GM23338 (cell line): ENCODE results near the gene UNC5B. TPM values are rescaled to one million over a fixed set of nuclear protein-coding genes. Genes with fewer than 3 reads are reported as not detected.

ENCODE experiments used
- ATAC-seq: fragments of 200-7000 bp; cut with Tn5 transposase; 3 replicates; pipeline ENCODE4 v1.9.1; 2020
- DNase-seq: peaks from one replicate; pipeline ENCODE4 v3.0.0-alpha.2; 2015; ENCODE audit warnings: low spot score
- H2AFZ ChIP-seq: fragments of 200-600 bp; sonication (generic); 2 replicates; pipeline ENCODE4 v1.8.0; 2016; ENCODE audit warnings: antibody characterized with exemption, mild to moderate bottlenecking, moderate library complexity
- H3F3A ChIP-seq: fragments of 200-600 bp; sonication (generic); replicated peaks from 2 replicates; pipeline ENCODE4 v1.8.0; 2017; ENCODE audit warnings: antibody characterized with exemption, mixed run types, low read depth
- H3K27ac ChIP-seq: fragments of 200-600 bp; sonication (generic); 2 replicates; pipeline ENCODE4 v1.6.1; 2016; ENCODE audit warnings: low read depth
- H3K27me3 ChIP-seq: fragments of 200-600 bp; sonication (generic); 2 replicates; pipeline ENCODE4 v1.8.0; 2016; ENCODE audit warnings: mild to moderate bottlenecking, mixed run types, moderate library complexity; ENCODE audit not compliant: insufficient read depth
- H3K36me3 ChIP-seq: fragments of 200-600 bp; sonication (generic); 2 replicates; pipeline ENCODE4 v1.8.0; 2016; ENCODE audit warnings: mild to moderate bottlenecking; ENCODE audit not compliant: insufficient read depth
- H3K4me1 ChIP-seq: fragments of 200-600 bp; sonication (generic); 2 replicates; pipeline ENCODE4 v1.8.0; 2016; ENCODE audit warnings: mild to moderate bottlenecking, moderate library complexity; ENCODE audit not compliant: insufficient read depth
- H3K4me2 ChIP-seq: fragments of 200-600 bp; sonication (generic); 2 replicates; pipeline ENCODE4 v1.7.1; 2017; ENCODE audit warnings: mixed run types
- H3K4me3 ChIP-seq: fragments of 200-600 bp; sonication (generic); 2 replicates; pipeline ENCODE4 v1.6.1; 2016; ENCODE audit warnings: mixed run types
- H3K79me2 ChIP-seq: fragments of 200-600 bp; sonication (generic); replicated peaks from 2 replicates; pipeline ENCODE4 v1.8.0; 2017; ENCODE audit warnings: mild to moderate bottlenecking; ENCODE audit not compliant: insufficient read depth
- H3K9me2 ChIP-seq: fragments of 200-600 bp; sonication (generic); 2 replicates; pipeline ENCODE4 v1.8.0; 2017; ENCODE audit not compliant: insufficient read depth
- H4K20me1 ChIP-seq: fragments of 200-600 bp; sonication (generic); replicated peaks from 2 replicates; pipeline ENCODE4 v1.8.0; 2017; ENCODE audit warnings: mild to moderate bottlenecking; ENCODE audit not compliant: insufficient read depth
- H3K27ac Mint-ChIP-seq: 2 replicates; pipeline ENCODE4 v1.8.0; 2020; ENCODE audit warnings: inconsistent platforms, mild to moderate bottlenecking, moderate library complexity, mixed read lengths
- H3K27me3 Mint-ChIP-seq: 3 replicates; pipeline ENCODE4 v1.8.0; 2022; ENCODE audit warnings: low read depth, mild to moderate bottlenecking, moderate library complexity, mixed read lengths, inconsistent platforms; ENCODE audit not compliant: insufficient read depth, poor library complexity
- H3K36me3 Mint-ChIP-seq: 3 replicates; pipeline ENCODE4 v1.8.0; 2021; ENCODE audit warnings: low read depth, mild to moderate bottlenecking, inconsistent platforms, moderate library complexity, mixed read lengths
- H3K4me1 Mint-ChIP-seq: 3 replicates; pipeline ENCODE4 v1.8.0; 2020; ENCODE audit warnings: mild to moderate bottlenecking, inconsistent platforms, mixed read lengths
- H3K4me3 Mint-ChIP-seq: 3 replicates; pipeline ENCODE4 v1.8.0; 2021; ENCODE audit warnings: moderate library complexity, mild to moderate bottlenecking, inconsistent platforms, mixed read lengths
- H3K9me3 Mint-ChIP-seq: 3 replicates; pipeline ENCODE4 v1.8.0; 2020; ENCODE audit warnings: moderate library complexity, mild to moderate bottlenecking, inconsistent platforms, mixed read lengths
- CREB1 ChIP-seq: fragments of 250-450 bp; sonication (Bioruptor Pico); IDR thresholded peaks from 2 replicates; pipeline ENCODE4 v1.5.0; 2020; ENCODE audit warnings: low read depth, mild to moderate bottlenecking, moderate library complexity
- CTCF ChIP-seq, 2 experiments: fragments of 200-600 bp in 1 of 2; sonication (generic) in 1 of 2; conservative IDR thresholded peaks; 2 replicates each; pipeline versions ENCODE4 v1.5.1 to v1.6.1; 2016 to 2017; ENCODE audit warnings: antibody characterized with exemption in 2 of 2, low read depth in 2 of 2, mild to moderate bottlenecking in 2 of 2, moderate library complexity in 1 of 2
- ETS1 ChIP-seq: IDR thresholded peaks from 2 replicates; pipeline ENCODE4 v1.6.1; 2016; ENCODE audit warnings: antibody characterized with exemption
- EZH2 ChIP-seq: fragments of 200-600 bp; sonication (generic); IDR thresholded peaks from one replicate; pipeline ENCODE4 v1.8.0; 2017; ENCODE audit warnings: antibody characterized with exemption, mild to moderate bottlenecking, low read depth; ENCODE audit not compliant: unreplicated experiment
- EZH2phosphoT487 ChIP-seq: fragments of 200-600 bp; sonication (generic); IDR thresholded peaks from one replicate; pipeline ENCODE4 v1.8.1; 2018; ENCODE audit warnings: antibody characterized with exemption; ENCODE audit not compliant: unreplicated experiment
- NANOG ChIP-seq: IDR thresholded peaks from 2 replicates; pipeline ENCODE4 v1.6.1; 2016; ENCODE audit warnings: antibody characterized with exemption, borderline replicate concordance
- REST ChIP-seq: IDR thresholded peaks from one replicate; pipeline ENCODE4 v1.6.1; 2018; ENCODE audit warnings: antibody characterized with exemption; ENCODE audit not compliant: unreplicated experiment
- ZNF114 ChIP-seq: fragments of 250-450 bp; sonication (Bioruptor Pico); IDR thresholded peaks from 2 replicates; pipeline ENCODE4 v1.5.0; 2020; ENCODE audit warnings: mild to moderate bottlenecking, moderate library complexity
- ZNF331 ChIP-seq: fragments of 250-450 bp; sonication (Bioruptor Pico); IDR thresholded peaks from 2 replicates; pipeline ENCODE4 v1.5.0; 2020; ENCODE audit warnings: low read depth, mild to moderate bottlenecking, moderate library complexity
- polyA plus RNA-seq: library from polyadenylated mRNA; unstranded; fragments of >200 nt; fragmentation: Nextera tagmentation; extraction: Ambion mirVana; gene quantifications from 2 replicates; pipeline ENCODE4 v1.2.1, GENCODE V29; 2016
- total RNA-seq: library from RNA; depleted of rRNA; stranded (reverse); fragments of >200 nt; shearing (Covaris generic); gene quantifications from 2 replicates; pipeline ENCODE4 v1.2.3, GENCODE V29; 2014

The UNC5B gene
- total and polyA plus RNA-seq, 2 experiments from 2014 or later: 8.0 to 31.2 TPM

- no peaks in the 10 kb centered on the region; the same call in 1 of the 2 replicates for H3K36me3 ChIP-seq
- no peak for ATAC-seq
- Mint-ChIP-seq H3K4me1 (peaks cover 66% of the 10 kb centered on the region), H3K4me3 (no peak overlapping the region), H3K27ac (peak overlapping the region; percentile 13; the same call in 1 of the 2 replicates), H3K9me3 (0 out of 3 replicates have a peak, but pooled peaks cover 3% of the 10 kb centered on the region), H3K27me3 (peaks cover 28% of the 10 kb centered on the region), H3K36me3 (peaks cover 8% of the 10 kb centered on the region)
- no peak overlapping the region for H2AFZ ChIP-seq
- no peak overlapping the region for H3K27ac ChIP-seq
- H3K4me2 ChIP-seq: no peak overlapping the region
- H3K27me3 ChIP-seq: no peaks in the 10 kb centered on the region
- H3K4me1 ChIP-seq: peaks cover 30% of the 10 kb centered on the region
- no peak overlapping the region for H3K4me3 ChIP-seq
- no peaks in the 10 kb centered on the region for H4K20me1 ChIP-seq
- TF ChIP-seq ZNF114: no peak
- TF ChIP-seq EZH2: no peak
- no peak for TF ChIP-seq ZNF331 (CRISPR knock-in tag)
- TF ChIP-seq CREB1 (CRISPR knock-in tag): no peak
- TF ChIP-seq EZH2phosphoT487: no peak
- no peak for TF ChIP-seq ETS1
- no peak for TF ChIP-seq NANOG
- H3K9me2 ChIP-seq: no peaks in the 10 kb centered on the region
- no peaks in the 10 kb centered on the region for H3K79me2 ChIP-seq
- peaks cover 11% of the 10 kb centered on the region for H3F3A ChIP-seq
- no peak for DNase-seq
Observed at GRCh38 chr10:71339796-71340589, 127.6 kb downstream of the UNC5B start.

GRCh38 chr10:71342573-71343391 lies 130.4 kb downstream of the UNC5B start:
- peaks cover 51% of the 10 kb centered on the region for H3K4me1 Mint-ChIP-seq
- Histone ChIP-seq H4K20me1 (no peaks in the 10 kb centered on the region), H3F3A (peaks cover 11% of the 10 kb centered on the region), H3K36me3 (no peaks in the 10 kb centered on the region), H3K9me2 (no peaks in the 10 kb centered on the region), H3K27me3 (no peaks in the 10 kb centered on the region), H3K27ac (no peak overlapping the region; the same call in 1 of the 2 replicates), H3K79me2 (no peaks in the 10 kb centered on the region), H2AFZ (no peak overlapping the region), H3K4me3 (no peak overlapping the region), H3K4me1 (peaks cover 40% of the 10 kb centered on the region), H3K4me2 (0 out of 2 replicates have a peak overlapping the region, but pooled peaks have one; percentile 63)
- H3K27ac Mint-ChIP-seq: peak overlapping the region; percentile 96; the same call in 1 of the 2 replicates
- H3K27me3 Mint-ChIP-seq: peaks cover 23% of the 10 kb centered on the region
- DNase-seq: no peak
- peaks cover 3% of the 10 kb centered on the region; the same call in 2 of the 3 replicates for H3K36me3 Mint-ChIP-seq
- no peak overlapping the region for H3K4me3 Mint-ChIP-seq
- no peak for ATAC-seq
- H3K9me3 Mint-ChIP-seq: 0 out of 3 replicates have a peak, but pooled peaks cover 4% of the 10 kb centered on the region
- TF ChIP-seq REST (no peak), CTCF (conservative IDR thresholded peaks at IDR 0.05; ENCODE audit: low read depth in 2 of 2) (no peak), ZNF331 (CRISPR knock-in tag) (no peak), EZH2phosphoT487 (no peak), ZNF114 (no peak), NANOG (no peak)
